ENCODE results near the gene MTPN.

DNA sequence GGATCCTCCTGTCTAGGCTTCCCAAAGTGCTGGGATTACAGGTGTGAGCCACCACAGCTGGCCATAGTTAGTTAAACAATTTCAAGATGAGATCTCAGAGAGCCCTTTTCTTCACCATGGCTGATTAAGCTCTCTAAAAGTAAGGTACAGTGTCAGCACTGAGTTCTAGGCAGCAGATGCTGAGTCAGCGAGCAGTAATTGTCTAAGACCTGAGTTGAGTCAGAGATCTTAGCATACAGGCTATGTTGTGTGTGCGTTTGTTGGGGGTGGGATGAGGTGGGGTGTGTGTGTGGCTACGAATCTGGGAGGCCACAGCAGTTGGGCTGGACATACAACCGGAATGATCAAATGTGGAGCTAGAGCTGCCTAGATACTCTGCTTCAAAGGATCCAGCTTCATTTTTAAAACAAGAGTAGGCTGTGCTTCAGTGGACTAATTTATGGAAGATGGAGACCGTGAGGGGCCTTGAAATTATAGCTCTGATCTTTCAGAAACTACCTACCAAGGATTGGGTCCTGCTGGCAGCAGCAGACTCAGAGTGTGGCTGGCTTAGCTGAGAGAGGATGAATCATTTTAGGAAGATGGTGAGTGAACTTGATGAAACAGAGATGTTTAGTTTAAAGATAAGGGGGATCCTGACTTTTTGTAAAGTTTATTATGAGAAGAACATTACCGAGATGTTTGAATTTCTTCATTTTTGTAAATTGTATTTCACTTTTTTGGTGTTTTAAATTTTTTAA is 17.5 kb upstream of the MTPN start:
- TF ChIP-seq YY1 (IDR thresholded peaks at IDR 0.05; ENCODE audit: insufficient read depth, insufficient read length) (no peak), ZNF274 (IDR thresholded peaks at IDR 0.05; ENCODE audit: low read depth, low read length) (no peak), SUZ12 (IDR thresholded peaks at IDR 0.05; ENCODE audit: extremely low read depth, insufficient read depth, insufficient read length) (no peak)
